Epithelial cell of esophagus (primary cell): ENCODE results near the gene SLC38A5.

Experiments
- DNase-seq: peaks from one replicate; pipeline ENCODE4 v3.0.0; 2010; ENCODE audit warnings: low read depth
- H3K4me3 ChIP-seq: 2 replicates; pipeline ENCODE4 v1.5.1; 2011; ENCODE audit warnings: mild to moderate bottlenecking, low read length, control low read depth
- TF ChIP-seq, protein P1 (sequence below): IDR thresholded peaks from 2 replicates; pipeline ENCODE4 v1.5.1; 2011; ENCODE audit warnings: low read depth, mild to moderate bottlenecking, low read length, control low read depth, inconsistent platforms; ENCODE audit not compliant: insufficient read depth; ENCODE audit errors: missing control alignments

The SLC38A5 gene

DNA sequence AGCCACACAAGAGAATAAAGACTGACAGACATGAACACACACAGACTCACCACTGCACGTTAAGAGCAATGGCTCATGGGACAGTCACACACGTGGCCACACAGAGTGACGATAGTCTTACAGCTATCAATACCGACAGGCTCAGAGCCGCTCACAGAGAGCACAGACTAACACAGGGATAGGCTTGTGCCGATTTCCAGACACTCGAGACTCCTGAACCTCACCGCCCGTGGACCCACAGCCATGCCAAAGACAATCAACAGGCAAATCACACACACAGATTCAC is 716 bp upstream of the SLC38A5 start:
- no peak for DNase-seq
- TF ChIP-seq, protein P1, sequence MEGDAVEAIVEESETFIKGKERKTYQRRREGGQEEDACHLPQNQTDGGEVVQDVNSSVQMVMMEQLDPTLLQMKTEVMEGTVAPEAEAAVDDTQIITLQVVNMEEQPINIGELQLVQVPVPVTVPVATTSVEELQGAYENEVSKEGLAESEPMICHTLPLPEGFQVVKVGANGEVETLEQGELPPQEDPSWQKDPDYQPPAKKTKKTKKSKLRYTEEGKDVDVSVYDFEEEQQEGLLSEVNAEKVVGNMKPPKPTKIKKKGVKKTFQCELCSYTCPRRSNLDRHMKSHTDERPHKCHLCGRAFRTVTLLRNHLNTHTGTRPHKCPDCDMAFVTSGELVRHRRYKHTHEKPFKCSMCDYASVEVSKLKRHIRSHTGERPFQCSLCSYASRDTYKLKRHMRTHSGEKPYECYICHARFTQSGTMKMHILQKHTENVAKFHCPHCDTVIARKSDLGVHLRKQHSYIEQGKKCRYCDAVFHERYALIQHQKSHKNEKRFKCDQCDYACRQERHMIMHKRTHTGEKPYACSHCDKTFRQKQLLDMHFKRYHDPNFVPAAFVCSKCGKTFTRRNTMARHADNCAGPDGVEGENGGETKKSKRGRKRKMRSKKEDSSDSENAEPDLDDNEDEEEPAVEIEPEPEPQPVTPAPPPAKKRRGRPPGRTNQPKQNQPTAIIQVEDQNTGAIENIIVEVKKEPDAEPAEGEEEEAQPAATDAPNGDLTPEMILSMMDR: no peak
- H3K4me3 ChIP-seq: no peak overlapping the region

GRCh38 chrX:48468693-48469691 is 1.1 kb downstream of the SLC38A5 start:
- peak overlapping the region; percentile 58 for H3K4me3 ChIP-seq

DNA sequence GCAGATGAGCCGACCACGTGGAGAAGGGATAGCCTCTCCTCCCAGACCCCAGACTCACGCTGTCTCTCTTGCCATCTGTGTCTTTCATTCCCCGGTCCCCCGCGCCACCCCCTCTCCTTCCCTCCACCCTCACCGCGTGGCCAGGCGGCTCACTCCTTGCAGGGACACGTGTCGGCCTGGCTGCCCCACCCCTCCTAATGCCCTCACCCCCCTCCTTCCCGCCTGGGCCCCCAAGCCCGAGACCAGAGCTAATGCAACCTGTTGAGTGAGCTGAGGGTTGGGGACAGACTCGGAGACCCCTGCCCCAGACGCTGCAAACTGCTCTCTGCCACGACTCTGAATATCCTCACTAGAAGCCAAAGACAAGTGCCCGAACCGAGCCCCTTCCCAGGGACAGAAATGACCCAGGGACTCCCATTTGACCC is 1.8 kb downstream of the SLC38A5 start:
- peak overlapping the region; percentile 58 for H3K4me3 ChIP-seq
- DNase-seq: peak; percentile 32
- TF ChIP-seq, protein P1: no peak

More at GRCh38 chrX:48468693-48469691, 1.1 kb downstream of the SLC38A5 start:
- DNase-seq: no peak
- TF ChIP-seq, protein P1: no peak

GRCh38 chrX:48467281-48467761 is 2.7 kb downstream of the SLC38A5 start:
- TF ChIP-seq, protein P1: no peak
- H3K4me3 ChIP-seq: peak overlapping the region; percentile 58
- DNase-seq: no peak

DNA sequence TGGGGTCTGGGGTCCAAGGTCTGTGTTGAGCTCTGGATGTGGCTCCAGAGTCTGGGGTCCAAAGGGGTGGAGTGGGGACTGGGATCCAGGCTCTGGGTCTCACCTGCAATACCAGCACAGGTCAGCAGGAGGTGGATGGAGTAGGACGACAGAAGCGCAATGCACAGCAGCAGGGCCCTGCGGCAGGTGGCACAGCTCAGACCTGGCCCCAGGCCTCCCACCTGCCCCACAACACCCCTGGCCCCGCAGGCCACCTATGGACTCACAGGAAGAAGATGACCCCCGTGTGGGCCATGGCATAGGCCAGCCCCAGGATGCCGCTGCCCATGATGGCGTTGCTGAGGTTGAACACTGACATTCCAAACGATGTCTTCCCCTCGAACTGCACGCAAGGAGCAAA is 3.4 kb downstream of the SLC38A5 start:
- DNase-seq: no peak
- TF ChIP-seq, protein P1: no peak
- H3K4me3 ChIP-seq: peak overlapping the region; percentile 58

DNA sequence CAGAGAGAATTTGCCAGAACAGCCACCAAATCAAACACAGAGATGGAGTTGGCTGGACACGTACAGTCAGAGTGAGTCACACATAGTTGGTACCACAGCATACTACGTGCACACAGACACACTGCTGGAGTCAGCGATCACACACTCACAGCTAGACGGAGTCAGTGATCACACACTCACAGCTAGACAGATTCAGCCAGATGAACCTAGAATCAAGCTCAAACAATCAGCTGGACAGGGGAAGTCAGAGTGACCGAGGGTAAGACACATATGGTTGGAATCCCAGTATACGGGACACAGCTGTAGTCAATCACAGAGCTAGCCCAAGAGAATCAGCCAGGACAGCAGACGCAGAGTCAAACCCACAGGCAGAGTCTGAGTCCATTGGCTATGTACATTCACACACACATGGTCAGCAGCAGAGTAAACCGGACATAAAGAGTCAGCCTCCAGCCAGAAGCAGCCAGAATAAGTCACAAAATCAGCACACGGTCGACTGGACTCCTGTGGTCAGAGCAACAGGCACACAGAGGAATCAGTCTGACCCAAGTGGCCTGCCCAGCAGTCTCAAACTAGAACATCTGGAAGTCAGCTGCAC is 4.6 kb downstream of the SLC38A5 start:
- H3K4me3 ChIP-seq: peak overlapping the region; percentile 18
- DNase-seq: peak; percentile 78
- TF ChIP-seq, protein P1: no peak
